ENCODE data around the gene IDUA.

The IDUA gene

DNA sequence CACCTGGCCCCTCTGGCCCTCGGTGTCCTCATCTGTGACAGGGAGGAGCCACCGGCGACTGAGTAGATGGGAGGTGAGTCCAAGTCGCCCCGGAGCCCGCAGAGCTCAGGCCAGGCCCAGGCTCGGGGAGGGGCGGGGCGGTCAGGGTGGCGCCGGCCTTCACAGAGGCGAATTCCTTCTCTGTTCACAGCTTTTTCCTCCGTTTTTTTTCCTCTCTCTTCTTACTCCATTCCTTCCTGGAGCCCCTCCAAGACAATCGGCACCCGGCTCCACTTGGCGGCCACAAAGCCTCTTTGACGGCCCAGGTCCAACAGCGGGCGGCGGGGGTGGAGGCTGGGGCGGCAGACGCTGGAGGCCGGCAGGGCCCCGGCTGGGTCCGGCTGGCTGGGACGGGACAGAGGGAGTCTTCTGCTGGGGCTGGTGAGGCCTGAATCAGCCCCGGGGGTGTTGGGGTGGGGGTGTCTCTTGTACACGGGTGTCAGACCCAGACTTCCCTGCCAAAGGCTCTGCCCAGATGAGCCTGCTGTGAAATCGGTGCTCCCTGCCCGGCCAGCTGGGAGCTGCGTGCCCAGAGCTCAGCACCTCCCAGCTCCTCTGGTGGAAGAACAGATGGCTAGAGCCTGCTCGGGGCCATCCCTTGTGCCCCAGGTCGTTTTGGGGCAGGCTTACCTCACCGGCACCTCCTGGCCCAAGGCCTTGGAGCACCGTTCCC lies 47.2 kb downstream of the IDUA start:
- DNase-seq = peak; percentile 59

DNA sequence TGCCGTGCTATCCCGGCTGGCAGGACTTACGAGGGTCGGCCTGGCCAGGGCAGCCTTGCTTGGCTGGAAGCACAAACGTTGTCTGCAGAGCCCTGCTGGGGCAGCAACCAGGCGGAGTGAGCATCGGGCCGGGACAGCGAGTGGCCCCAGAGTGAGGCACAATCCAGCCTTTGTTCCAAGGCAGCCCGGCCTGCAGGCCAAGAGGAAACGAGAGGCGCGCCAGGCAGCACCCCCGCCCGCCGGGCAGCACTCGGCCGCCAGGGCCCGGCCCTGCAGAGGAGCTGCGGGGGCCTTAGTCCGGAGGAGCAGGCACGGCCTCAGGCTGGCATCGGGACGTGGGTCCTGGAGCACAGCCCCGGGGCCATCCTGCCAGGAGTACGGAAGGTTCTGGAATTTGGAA lies 48.7 kb downstream of the IDUA start:
- no peak for DNase-seq

DNA sequence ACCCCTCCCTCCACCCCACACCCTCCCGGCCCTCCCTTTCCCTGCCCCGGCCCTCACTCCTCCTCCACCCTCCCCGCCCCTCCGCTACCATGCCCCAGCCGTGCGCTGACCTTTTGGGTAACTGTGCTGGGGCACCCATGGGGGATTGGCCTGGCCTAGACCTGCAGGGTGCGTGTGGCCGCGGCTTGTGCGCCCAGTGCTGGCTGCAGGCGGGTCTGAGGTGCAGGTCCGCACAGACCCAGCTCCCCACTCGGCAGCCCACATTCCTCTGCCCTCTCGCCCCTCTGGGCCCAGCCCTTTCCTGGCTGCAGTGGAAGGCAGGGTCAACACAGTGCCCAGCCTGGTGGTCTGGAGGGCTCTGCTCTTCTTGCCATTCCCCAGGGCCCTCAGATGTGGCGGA lies 49.3 kb downstream of the IDUA start:
- no peak for DNase-seq

DNA sequence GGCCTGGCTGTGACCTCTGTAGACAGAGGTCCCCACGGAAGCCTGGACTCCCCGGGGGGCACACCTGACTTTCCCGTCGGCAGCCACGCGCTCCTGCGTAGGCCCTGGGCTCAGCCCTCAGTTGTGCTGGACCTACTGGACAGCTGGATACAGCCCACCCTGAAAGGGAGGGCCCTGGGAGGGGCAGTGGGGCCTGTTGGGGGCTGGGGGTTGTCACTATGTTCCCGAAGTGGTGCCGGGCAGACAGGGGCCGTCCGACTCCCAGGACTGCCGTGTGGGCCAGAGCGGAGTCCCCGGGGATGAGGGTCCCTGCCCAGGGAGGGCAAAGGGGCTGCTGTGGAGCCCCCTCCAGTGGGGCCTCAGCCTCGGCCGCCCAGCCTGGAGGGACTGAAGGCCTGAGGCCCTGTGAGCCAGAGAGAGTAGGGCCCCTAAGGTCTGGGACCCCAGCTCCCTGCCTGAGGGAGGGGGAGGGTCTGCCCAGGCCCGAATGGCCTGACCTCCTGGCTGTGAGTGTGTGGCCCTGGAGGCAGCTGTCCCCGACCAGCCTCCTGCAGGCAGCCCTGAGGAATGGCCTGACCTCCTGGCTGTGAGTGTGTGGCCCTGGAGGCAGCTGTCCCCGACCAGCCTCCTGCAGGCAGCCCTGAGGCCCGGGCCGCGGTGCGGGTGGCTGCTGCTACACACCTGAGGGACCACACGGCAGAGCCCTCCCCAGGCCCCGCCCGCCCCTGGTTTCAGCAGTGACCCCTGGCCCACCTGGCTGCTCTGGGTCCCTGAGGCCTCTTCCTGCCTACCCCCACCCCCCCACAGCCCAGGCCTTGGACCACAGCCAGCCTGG lies 50.3 kb downstream of the IDUA start:
- DNase-seq = no peak

DNA sequence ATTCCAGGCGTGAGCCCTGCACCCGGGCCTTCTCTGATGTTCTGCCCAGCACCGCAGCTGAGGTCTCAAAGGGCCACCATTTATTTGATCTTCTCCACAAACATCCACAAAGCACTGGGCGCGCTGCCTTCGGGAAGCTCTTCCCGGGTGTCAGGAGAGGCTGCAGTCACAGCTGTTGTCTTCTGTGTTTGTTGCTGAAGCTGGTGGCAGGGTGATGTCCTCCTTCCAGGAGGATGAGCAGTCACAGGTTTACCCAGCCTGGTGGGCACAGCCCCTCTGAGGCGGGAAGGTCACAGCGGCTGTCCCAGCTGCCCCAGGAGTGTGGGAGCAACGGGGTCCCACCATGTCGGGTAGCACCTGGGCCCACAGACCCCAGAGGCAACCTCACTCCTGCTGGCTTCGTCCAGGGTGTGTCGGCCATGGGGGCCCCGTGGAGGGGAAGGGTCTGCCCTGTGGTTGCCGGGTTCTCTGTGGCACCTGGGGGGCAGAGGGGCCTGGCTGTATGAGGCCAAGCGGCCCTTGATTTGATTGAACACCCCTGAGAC lies 52.2 kb downstream of the IDUA start:
- no peak for DNase-seq

DNA sequence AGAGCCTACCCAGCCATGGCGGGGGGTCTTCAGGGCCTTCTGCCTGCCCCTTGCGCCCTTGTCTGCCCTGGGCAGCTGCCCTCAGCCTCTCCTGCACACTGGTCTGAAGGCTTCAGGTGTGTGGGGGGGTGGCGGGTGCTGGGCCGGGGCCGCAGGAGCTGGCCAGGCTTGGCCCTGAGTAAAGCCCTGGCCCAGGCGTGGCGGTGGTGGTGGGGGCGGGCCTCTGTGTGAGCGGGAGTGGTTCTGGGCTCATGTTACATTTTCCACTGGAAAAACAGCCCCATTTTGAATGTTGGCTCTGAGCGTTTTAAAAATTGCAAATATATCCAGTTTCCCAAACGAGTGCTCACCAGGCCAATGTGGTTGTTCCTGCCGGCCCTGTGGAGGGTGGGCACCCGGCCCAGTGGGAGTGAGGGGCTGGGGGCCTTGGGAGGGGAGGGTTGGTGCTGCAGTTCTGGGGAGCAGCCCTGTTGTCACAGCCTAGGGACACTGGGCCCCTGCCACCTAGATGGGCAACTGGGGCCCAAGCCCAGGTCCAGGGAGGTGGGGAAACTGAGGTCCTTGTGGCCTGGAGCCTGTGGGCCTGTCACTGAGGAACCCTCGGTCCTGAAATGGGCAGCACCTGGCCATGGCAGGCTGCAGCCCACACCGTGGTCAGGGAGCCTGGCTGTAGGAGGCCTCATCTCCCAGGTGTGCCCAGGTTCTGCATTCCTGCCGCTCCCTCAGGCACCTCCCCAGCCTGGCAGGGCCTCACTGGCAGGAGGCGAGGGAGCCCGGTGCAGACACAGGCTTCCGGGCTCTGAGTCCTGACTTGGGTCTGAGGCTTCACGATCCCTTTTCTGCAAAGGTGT lies 52.9 kb downstream of the IDUA start:
- DNase-seq = peak; percentile 57

DNA sequence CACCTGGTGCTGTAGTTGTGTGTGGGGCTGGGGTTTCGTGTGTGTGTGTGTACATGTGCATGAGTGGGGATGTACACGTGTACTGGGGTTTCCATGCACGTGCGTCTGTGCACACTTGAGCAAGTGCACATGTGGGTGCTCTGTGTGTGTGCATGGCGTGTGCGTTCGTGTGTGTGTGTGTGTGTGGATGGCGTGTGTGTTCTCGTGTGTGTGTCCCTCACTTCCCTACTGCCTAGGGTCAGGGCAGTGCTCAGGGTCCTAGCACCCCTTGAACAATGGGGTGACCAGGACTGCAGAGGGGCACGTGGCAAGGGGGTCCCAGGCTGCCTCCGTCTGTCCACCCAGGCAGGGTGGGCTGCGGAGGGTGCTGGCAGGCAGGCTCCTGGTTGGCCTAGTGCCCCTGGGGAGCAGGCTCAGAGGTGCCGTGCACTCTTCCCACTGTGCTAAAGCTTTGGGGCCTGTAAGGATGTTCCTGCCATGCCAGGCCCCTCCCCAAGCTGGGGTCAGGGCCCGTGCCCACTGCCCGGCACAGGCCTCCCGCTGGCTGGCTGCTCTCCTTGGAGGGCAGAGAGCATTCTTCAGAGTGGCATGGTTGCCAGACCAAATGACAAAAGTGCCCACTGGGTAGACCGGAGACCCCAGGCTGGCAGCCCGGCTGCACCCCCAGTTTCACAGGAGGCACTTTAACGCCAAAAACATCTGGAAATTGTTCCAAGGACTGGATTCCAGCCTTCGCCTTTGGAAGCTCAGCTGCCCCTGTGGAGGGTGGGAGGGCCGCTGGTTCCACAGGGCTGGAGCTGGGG lies 53.7 kb downstream of the IDUA start:
- DNase-seq = no peak

DNA sequence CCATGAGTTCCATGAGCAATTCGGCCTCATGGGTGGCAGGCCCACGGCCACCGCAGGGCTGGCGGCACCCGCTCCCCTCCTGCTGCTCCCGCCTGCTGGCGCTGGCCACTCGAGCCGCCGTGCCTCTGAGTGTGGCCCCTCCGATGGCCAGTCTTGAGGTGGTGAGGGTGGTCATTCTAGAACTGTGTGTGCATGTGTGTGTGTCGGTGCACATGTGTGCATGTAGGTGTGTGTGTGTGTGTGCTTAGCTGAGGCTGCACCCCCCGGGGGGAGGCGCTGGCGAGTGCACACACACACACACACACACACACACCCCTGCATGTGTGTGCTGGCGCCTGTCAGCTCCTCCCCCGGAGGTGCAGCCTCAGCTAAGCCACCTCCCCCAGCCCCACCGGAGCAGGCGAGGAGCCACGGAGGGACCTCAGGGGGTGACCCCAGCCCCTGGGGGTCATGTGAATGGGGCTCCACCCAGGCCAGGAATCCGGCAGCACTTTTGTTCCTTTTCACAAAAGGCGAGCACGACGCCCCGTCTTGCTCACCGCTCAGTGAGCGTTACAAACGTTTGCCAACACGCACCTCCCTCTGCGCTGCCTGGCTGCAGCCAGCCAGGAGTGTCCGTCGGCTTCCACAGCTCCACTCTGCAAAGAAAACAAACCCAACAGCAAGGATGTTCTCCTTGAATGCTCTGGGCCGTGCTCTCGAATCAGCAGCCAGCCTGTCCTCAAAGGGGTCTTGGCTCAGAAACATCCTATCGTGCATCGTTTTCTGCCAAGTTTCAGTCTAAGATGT lies 54.5 kb downstream of the IDUA start:
- peak; percentile 72 for DNase-seq

DNA sequence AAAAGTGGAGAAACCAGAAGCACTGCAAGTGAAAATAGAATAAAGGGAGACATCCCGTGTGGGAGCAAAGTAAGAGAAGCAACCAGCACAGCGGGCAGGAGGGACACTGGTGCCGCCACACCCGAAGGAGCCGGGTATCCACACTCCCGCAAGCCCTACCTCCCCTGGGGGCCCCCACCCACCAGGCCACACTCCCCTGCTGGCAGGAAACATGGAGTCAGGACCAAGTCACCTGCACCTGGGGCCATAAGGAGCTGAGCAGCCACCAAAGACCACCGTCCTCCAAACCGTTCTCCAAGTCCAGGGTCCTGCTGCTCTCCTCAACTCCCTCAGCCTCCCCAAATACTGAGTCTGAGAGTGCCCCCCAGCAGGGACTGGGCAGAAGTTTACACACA lies 55.1 kb downstream of the IDUA start:
- DNase-seq = no peak

DNA sequence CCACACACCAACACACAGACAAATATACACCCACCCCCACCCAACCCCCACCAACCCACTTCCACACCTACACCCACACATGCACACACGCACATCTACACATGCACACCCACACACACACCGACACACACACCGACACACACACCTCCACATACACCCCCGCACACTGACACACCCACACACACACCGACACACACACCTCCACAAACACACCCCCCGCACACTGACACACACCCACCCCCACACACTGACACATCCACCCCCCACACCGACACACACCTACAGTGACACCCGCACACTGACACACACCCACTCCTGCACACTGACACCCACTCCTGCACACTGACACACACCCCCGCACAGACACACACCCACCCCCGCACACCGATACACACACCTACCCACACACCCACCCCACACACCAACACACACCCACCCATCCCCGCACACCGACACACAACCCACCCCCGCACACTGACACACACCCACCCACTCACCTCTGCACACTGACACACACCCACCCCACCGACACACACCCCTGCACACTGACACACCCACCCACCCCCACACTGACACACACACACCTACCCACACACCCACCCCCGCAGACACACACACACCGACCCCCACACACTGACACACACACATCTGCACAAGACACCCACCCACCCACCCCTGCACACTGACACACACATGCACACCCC lies 55.7 kb downstream of the IDUA start:
- no peak for DNase-seq

DNA sequence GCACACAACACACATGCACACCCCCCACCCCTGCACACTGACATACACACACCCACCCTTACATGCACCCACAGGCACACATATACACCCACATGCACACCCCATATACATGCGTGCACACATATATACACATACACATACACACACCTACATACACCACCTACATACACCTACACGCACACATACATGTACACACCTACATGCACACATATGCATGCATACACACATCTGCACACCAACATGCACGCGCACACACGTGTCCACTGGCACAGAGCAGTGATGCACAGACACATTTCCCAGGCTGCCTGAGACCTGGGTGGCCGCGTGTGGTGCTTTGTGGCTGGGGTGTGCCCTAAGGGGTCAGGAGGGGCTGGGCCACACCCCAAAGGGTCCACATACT lies 56.3 kb downstream of the IDUA start:
- no peak for DNase-seq

DNA sequence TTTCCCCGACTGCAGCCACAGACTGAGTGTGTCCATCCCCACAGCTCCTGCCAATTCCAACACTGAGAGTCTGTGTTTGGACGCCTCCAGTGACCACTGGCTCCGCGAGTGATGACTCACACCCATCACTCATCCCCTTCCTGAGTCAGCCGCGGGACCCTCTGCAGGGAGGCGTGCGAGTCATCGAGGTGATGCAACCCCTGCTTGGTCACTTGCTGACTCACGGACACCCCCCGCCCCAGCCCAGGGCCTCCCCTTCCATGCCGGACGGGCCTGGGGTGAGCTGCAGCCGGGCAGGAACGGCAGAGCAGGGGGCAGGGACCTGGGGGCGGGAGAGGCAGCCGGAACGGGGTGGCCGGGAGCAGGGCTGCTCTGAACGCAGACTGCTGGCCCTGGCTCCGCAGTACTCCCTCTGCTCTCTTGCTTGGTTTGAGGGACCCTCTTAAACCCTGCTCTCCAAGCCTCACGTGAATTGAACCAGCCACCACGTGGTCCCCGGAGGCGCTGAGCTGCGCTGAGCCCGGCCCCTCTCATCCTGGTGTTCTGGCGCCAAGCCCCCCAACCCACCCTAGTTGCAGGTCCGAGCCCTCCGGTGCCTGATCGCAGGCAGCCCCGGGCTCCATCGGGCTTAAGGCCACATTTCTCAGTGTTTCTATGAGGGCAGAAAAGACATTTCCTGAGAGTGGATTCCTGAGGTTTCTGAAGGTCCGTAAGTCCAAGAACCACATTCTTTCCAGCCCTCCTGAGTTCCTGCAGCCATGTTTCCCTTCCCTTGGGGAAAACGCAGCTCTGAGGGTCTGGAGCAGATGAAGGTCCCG lies 57.0 kb downstream of the IDUA start:
- DNase-seq = peak; percentile 100

DNA sequence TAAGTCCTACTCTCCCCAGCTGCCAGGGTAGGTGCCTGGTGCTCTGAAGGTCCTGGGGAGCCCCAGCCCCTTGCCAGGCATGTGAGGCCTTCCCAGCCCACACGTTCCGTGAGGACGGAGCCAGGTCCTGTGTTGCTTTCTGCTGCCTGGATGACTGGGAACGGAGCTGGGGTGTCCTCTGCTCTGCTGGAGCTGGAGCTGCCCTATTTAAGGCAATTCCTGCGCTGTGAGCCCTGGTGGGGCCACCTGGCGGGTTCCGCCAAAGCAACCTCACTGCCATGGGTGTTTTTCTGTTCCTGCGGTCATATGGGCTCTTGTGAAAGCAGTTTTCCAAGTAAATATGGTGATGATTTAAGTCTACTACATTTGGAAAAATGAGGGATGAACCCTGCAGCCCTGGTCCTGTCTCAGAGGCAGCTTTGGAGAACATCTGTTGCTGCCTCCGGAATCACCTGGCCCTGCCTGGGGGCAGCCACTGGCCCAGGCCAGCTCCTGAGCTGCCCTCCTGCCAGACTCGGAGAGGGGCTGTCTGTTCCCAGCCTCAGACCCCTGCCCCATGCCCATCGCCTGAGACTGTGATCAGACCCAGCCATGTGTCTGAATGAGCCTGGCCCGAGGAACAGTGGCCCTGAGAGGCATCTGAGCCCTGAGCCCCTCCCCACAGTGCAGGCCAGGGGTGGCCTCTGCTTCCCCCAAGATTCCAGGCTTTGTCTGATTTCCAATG lies 57.8 kb downstream of the IDUA start:
- peak; percentile 34 for DNase-seq

DNA sequence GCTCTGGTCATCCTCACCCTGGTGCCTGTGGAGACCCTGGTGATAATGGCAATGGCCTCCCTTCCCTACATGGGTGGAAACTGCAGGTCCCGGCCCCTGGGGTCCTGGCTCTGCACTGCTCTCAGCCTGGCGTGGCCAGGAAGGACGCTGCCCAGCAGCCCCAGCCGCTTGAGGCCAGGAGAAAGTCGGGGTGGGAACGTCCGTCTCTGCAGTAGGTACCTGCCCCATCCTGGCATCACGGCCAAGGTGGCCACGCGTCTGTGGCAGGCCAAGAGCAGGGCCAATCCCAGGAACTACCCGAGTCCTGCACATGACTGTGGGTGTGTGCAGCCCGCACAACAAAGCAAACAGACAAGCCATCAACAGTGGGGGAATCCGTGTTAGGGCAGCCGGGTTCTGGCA lies 58.4 kb downstream of the IDUA start:
- no peak for DNase-seq

DNA sequence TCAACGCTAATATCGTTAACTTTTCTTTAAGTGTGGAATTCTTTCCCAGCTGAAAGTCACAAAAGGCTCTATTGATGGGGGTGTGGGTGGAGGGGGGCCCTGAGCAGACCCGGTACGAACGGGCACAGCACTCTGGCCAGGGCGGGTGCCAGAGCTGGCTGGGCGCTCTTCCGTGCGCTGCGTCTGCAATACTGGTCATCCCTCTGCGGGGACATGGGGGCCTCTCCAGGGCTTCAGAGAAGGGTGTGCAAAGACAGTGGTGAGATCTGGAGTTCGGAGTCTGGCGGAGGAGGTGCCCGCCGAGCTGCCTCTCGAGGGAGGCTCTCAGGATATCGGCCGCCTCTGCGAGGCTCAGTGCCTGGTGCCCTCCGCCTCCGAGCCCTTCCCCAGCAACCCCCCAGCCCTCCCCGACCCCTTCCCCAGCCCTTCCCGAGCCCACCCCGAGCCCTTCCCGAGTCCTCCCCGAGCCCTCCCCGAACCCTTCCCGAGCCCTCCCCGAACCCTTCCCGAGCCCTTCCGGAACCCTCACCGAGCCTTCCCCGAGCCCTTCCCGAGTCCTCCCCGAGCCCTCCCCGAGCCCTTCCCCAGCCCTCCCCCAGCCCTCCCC lies 58.9 kb downstream of the IDUA start:
- DNase-seq = no peak

DNA sequence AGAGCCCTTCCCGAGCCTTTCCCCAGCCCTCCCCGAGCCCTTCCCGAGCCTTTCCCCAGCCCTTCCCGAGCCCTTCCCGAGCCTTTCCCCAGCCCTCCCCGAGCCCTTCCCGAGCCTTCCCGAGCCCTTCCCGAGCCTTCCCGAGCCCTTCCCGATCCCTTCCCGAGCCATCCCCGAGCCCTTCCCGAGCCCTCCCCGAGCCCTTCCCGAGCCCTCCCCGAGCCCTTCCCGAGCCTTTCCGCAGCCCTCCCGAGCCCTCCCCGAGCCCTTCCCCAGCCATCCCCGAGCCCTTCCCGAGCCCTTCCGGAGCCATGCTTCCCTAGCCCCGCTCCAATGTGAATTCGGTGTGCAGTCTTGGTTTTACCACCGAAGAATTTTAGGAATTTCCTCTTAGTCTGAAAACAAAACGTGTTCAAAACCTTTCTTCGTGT lies 59.8 kb downstream of the IDUA start:
- peak; percentile 84 for DNase-seq

DNA sequence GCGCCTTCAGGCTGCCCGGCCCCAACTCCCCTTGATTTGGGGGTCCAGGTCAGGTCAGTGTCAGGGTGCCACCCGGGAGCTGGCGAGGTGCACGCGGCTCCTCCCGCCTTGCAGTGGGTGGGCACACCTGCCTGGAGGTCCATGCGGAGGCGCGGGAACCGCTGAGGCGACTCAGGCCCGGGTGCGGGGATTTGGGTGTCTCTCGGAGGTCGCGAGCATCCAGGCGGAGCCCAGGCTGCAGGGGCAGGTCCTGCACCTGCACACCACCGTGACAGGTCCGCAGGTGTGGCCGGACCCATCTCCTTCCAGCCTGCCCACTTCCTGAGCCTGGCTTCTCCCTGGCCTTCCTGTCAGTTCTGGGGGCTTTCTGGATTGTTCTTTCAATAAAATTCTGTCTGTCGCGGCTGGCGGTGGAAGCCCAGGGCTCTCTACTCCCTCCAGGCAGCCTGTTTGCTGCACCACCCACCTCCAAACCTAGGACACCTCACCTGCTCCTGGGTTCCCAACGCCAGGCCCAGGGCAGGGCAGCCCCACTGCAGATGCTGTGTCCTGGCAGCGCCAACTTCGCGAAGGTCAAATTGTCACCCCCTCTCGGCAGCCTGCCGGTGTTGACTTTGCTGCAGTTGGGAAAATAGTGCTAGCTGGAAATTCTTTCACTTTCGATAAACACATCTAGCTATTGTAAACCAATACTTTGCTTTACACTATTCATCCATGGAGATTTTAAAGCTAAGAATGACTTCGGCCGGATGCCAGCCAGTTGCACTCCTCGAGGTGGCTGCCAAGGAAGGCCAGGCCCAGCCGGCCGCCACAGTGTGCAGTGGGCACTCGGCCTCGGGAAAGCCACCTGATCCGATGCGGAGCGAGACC lies 60.5 kb downstream of the IDUA start:
- DNase-seq = no peak
